ENCODE data around the gene COIL.
A peak's percentile ranks its signal among the peaks of the same experiment; 100 is the strongest.
"Not testable (repeated sequence)": the region's sequence is repeated elsewhere in the genome, so short reads cannot be mapped to it uniquely, and the experiment has no call there.

COIL gene

DNA sequence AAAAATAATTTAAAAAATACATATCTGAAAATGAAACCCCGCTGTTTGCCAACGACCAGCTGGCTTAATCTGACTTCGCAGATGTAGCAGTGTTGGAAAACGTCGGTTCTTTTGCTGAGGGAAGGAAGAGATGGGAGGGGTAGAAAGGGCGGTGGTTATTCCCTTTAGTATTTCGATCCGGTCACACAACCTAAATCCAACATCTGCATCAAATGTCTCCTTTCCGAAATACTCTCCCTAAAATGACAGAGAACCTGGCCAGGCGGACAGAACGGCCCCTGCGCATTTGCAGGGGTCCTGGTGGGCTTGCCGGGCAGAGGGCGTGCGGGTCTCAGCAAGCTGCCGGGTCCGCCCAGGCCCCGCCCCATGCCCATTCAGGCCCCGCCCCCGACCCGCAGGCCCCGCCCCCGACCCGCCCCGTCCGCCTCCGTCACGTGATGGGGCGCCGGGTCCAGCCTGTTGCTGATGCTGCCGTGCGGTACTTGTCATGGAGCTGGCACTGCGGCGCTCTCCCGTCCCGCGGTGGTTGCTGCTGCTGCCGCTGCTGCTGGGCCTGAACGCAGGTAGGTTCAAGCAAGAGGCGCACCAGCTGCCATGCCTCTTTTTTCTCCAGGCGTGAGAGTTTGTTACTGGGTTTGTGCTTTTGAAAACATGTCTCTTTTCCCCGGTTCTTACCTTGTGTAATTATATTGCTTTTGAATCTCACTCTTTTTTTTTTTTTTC lies 17.0 kb upstream of the COIL start, which contains the start of gene SCPEP1:
Gene SCPEP1 (plus strand): TSS at position 459 of the 723 bp plus-strand sequence. CDS start 29 bp downstream, at position 488.
- DNase-seq (ENCODE audit: low read depth) = peak; percentile 30

DNA sequence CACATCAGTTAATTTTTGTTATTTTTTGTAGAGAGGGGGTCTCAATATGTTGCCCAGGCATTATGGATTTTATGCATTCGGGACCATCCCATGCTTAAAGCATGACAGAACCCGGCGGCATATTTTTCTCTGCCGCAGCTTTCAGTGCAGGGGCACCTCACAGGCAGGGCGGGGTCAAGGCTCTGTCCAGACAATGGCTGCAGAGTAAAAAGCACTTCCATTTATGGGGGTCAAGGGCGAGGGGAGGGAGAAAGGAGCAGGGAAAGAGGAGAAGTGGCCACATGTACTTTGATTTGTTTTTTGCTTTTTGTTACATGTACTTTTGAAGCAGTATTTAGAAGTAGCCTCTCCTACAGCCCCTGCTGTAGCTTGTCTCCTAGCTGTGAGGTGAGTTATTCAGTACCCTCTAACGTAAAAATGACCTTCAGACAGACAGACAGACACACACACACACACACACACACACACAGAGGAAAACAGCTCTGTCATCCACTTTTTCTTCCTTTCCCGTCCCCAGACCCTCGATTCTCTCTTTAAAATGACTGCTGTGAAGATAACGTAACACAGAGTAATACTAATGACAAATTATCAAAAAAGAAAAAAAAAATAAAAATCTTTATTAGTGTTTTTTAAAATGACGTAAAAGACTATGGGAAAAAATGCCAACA lies 16.2 kb upstream of the COIL start:
- no peak for DNase-seq (ENCODE audit: low read depth)

DNA sequence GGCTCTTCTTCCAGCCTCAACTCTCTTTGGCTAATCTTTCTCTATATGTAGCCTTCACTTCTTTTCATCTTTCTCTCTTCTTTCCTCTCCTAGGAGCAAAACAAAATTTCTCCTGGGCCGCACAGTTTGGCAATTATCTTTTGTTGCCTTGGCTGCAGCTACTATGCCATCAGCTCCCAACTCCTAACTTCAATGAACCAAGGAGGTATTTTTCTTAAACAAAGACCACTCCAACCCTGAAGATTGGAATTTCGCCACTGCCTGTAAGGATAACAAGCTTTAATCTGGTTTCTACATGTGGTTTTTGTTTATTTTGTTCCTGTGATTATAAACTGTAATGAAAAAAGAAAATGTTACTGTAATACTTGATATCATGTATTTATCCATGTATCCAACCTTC lies 14.8 kb upstream of the COIL start:
- DNase-seq (ENCODE audit: low read depth) = no peak

DNA sequence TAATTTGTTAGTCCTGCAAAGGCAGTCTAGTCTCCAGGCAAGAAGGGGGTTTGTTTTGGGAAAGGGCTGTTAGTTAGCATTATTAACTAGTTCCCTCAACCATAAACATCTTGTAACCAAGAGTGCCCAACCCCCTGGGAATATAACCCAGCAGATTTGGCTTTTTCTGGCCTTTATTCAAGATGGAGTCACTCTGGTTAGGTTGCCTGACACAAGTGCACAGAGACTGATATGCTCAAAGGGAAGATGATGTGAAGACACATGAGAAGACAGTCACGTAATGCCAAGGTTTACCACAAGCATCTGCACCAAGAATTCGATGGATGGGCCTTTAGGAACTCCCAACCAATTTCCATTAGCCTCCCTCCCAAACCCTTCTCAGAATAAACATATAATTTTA lies 13.2 kb upstream of the COIL start:
- DNase-seq (ENCODE audit: low read depth) = no peak

DNA sequence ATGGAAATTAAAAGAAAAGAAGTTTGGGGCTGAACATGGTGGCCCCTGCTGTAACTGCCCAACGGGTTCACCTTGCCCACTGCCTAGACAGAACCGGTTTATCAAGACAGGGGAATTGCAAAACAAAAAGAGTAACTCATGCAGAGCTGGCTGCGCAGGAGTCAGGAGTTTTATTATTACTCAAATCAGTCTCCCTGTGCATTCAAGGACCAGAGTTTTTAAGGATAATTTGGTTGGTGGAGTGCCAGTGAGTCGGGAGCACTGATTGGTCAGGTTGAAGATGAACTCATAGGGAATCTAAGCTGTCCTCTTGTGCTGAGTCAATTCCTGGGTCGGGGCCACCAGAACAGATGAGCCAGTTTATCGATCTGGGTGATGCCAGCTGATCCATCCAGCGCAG lies 12.7 kb upstream of the COIL start:
- DNase-seq (ENCODE audit: low read depth) = no peak

DNA sequence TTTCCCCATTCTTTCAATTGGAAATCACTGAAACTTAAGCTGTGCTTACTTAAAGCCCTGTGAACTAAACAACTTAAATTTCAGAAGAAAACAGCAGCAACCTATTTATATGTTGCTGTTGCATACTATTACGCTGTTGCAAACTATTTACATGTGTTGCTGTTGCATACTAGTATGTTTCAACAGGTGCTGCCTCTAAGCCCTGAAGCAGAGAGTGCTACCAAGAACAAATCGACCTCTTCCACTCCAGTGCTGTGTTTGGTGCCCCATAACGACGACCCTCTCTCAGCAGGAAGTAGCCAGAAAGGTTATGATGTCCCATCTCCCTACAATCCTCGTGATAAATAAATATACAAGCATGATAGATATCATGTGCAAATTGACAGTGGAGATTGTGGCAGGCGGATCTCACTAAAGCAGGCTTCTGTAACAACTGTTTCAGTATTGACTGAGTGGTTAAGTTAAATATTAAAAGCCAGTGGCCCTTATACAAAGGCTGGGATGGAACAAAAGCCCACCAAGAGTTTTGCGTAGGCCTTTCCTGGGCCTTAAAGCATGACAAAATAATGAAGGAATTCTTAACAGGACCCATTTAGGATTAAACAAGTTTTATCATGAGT lies 11.4 kb upstream of the COIL start:
- no peak for DNase-seq (ENCODE audit: low read depth)

DNA sequence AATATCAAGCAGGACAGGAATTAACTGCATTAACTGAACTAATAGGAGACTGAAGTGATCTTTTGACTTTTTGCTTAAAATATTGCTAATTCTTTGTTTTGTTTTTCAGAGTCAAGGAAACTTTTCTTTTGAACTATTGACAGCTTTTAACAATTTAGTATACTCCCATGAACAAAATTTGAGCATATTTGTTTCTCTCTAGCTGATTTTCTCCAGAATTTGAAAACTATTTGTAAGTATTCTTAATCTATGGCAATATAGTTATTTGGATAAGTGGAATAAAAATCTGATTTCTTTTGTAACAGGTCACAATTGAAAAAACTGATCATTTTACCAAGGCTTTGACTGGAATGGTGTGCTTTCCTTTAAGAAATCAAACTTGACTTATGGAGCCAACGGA lies 10.1 kb upstream of the COIL start:
- no peak for DNase-seq (ENCODE audit: low read depth)

DNA sequence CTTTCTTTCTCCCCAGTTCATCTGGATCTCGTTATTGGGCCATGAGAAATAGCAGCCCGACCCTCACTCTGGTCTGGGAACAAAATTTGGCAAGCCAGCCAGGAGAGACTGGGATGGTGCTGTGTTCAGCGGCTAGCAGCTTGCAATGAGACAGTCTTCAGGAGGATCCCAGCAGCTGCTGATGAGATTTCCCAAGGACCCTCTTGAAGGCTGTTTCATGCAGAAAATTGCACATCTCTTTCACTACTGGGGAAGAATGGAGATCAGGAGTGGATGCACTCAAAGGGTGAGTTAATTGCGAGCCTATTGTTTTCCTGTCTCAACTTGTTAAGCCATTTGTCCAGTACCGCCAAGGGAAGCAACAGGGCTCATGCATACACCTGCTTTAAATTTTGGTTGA lies 5.5 kb upstream of the COIL start:
- no peak for DNase-seq (ENCODE audit: low read depth)

DNA sequence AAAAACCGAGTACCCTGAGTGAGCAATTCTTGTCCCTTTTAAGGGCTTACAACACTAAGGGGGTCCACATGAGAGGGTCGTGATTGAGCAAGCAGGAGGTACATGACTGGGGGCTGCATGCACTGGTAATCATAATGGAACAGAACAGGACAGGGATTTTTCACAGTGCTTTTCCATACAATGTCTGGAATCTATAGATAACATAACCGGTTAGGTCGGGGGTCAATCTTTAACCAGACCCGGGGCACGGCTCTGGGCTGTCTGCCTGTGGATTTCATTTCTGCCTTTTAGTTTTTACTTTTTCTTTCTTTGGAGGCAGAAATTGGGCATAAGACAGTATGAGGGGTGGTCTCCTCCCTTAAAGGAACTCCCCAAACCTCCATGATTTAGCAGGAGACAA lies 4.8 kb upstream of the COIL start:
- not testable (repeated sequence) for DNase-seq (ENCODE audit: low read depth)

DNA sequence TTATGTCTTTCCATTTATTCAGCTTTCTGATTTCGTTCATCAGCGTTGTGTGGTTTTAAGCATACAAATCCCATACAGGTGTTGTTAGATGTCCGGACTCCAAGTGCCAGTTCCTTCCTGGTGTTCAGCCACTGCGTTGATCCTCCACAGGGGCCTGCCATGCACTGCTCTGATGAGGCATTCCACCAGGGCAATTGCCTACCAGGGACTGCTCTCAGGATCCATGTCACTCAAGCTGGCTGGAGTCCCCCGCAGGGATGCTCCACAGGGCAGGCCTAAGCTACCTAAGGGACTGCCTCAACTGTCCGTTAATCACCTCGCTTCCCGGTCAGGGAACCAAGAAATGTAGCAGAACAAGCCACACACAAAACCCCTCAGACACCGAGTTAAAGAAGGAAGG lies 4.4 kb upstream of the COIL start:
- DNase-seq (ENCODE audit: low read depth) = not testable (repeated sequence)

DNA sequence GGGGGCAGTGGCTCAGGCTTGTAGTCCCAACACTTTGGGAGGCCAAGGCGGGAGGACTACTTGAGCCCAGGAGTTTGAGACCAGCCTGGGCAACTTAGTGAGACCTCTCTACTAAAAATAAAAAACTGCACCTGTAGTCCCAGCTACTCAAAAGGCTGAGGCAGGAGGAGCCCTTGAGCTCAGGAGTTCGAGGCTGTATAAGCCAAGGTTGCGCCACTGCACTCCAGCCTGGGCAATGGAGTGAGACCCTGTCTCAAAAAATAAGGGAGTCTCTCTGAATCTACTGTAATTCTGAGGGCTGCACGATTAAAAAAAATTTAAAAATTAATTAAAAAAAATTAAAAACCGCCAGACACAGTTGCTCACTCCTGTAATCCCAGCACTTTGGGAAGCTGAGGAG lies 3.9 kb downstream of the COIL start:
- no peak for DNase-seq (ENCODE audit: low read depth)

DNA sequence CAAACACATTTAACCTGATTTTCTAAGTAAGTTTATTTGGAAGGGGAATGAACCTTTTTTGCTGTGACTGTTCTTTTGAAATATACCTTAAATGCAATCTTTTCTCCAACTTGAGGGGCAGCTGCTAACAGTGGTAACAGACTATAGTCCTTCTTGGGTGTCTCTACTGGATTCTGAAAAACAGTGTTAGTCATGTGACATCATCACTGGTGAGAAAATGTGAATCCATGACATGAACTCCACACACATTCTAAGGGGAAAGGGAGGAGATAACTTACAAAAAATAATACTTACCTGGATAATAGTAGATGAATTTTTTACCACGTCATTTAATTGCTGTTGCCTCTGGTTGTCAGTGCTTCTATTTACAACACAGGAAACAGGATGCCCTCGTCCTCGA lies 11.3 kb downstream of the COIL start:
- DNase-seq (ENCODE audit: low read depth) = no peak

DNA sequence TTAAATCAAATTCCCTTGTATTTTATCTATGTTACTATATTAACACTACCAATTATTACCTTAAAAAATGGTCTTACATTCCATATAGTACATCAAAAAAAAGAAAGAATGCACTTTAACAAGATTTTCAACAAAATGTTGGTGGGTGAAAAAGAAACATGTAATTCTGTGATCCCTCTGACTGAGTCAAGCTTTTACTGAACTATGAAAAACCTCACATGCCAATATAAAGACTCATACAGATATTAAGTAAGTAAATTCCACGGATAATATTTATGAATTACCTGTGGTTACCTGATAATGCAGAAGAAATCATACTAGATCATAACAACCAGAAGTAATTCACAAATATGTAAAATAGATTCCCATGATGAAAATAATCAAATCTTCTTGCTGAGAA lies 12.4 kb downstream of the COIL start:
- no peak for DNase-seq (ENCODE audit: low read depth)

DNA sequence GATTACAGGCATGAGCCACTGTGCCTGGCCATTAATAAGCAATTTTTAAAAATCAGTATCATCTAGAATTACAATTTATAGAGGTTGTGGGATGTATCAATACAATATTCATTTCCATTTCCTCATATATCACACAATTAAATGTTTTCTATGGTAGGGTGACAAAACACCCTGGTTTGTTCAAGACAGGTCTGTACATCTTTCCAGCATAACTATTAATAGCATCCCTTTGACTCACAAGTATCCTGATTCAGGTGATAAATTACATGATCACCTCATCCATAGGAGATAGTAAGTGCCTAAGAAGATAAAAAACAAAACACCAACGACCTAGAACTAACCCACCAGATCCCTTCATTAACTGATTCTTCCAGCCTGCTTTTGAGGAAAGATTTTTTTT lies 13.1 kb downstream of the COIL start:
- DNase-seq (ENCODE audit: low read depth) = no peak

DNA sequence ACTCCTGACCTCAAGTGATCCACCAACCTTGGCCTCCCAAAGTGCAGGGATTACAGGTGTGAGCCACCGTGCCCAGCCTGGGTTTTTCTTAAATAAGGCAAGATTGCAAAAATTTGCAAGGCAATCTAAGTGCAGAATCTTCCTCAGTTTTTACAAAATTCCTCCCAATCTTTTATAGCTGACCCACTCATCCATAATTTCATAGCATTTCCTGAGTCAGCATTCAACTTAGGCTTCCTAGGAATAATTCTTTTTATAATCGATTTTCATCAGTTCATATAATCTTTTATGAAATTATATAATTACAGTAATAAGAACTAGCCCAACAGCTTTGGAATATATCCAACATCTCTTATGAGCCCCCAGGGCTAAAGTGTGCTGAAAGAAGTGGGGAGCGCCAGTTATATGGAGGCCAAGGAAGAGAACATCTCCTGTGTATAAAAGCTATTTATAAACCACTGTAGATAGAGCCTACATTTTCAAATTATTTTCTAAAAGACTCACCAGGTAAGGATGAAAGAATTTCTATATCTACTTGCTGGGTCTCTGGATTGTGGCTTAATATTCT lies 14.8 kb downstream of the COIL start:
- DNase-seq (ENCODE audit: low read depth) = no peak

DNA sequence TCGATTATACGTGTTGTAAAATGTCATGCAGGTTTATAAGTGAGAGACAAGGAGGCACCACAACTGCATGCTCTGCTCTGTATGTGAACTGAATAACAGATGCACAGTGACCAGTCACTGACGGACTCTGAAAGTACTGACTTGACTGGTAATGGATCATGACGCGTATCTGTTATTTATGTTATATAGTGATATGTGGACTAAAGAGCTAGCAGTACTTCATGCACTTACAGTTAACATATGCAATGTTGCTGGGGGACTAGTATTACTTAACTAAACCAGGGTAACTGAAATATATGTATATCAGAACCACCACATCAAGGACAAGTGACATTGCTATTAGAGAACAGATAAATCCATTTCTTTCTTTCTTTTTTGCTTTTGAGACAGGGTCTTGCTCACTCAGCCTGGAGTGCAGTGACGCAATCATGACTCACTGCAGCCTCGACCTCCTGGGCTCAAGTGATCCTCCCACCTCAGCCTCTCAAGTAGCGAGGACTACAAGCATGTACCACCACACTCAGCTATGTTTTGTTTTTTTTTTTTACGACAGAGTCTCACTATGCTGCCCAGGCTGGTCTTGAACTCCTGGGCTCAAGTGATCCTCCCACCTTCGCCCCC lies 17.2 kb downstream of the COIL start:
- no peak for DNase-seq (ENCODE audit: low read depth)

DNA sequence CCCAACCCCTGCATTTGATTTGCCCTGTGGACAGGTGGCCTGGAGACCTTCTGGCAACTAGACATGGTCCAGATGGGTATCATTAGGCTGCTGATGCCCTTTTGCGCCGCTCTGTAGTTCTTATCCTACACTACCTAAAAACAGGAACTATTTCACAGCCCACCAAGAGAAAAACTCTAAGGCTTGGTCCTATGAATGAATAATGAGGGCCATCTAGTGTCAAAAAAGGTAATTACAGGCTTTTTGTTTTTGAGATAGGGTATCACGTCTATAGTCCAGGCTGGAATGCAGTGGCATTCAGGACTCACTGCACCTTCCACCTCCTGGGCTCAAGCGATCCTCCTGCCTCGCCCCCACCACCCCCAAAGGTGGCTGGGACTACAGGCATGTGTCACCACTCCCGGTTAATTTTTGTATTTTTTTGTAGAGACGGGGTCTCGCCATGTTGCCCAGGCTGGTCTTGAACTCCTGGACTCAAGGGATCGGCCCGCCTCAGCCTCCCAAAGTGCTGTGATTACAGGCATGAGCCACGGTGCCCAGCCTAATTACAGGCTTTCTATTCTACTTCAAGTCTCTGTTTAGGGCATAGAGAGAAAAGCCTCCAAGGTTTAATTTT lies 20.9 kb downstream of the COIL start:
- no peak for DNase-seq (ENCODE audit: low read depth)

DNA sequence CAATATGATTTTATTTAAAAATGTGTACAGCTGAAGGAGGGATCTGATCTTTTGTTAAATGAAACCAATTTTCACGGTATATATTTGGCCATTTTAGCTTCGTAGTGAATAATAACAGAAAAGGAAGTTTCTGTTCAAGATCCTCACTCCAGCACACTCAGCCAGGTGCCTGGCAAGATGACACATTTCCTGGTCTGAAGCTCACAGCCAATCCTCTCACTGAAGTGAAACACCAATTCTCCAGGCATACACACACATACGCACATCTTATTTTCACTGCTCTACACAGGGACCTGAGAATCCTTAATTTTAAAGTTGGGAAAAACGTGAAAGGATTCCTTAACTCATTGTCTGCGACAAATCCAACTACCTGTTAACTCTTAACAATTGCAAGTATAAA lies 22.6 kb downstream of the COIL start:
- DNase-seq (ENCODE audit: low read depth) = not testable (repeated sequence)

DNA sequence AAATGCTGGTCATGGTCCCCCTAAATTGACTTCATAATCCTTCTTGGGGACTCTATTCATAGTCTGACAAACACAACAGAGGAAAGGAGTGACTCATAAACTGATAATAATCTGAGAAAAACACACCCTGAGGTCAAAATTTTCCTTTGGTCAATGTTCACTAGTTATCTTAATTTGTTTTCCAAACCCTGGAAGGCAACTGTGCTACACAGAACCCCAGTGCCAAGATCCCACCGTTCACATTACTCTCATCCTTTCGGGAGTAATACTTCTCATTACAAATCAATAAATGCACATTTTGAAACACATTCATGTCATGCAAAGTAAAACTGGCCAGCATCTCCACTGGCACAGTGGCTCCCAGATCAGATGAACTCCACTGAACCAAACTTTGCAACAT lies 23.2 kb downstream of the COIL start:
- DNase-seq (ENCODE audit: low read depth) = no peak

DNA sequence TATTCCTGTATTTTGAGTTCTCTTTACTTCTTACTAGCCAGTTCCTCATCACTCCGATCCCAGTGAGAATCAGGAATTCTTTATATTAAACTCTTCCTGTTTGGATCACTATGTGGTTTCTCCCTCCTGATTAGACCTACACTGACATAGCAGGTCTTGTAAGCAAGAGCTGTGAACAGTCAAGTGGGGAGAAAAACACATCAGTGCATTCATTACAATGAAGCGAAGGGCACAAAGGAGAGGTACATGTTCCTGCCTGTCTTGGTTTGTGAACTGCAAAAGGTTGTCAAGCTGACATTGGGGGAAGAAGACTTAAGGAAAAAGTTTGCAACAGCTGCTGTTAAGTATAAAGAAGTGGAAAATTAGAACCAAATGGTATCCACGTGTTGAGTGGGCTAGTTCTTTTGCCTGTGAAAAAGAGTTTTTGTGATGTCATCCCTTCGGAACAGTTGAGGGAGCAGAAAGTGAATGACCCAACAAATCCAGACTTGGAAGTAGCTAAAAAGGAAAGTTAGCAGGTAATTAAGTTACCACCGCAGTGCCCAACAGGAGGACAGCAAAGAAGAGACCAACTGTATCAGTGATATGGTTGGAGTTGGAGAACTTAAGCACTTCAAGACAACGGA lies 24.0 kb downstream of the COIL start:
- no peak for DNase-seq (ENCODE audit: low read depth)

DNA sequence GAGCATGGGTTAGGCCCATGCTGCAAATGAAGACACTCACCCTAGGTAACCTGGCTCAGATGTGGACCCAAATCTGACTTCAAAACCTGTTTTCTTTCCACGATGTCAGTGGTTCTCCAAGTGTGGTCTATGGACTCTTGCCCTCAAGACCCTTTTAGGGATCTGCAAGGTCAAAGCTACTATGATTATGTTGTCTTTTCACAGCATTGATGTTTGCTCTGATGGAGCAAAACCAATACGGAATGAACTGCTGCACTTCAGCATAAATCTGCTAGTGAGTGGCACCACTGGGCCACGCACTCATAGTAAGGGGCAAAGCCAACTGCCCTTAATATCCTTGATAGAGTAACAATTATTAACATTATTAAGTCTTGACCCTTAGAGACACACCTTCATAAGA lies 25.4 kb downstream of the COIL start:
- no peak for DNase-seq (ENCODE audit: low read depth)

DNA sequence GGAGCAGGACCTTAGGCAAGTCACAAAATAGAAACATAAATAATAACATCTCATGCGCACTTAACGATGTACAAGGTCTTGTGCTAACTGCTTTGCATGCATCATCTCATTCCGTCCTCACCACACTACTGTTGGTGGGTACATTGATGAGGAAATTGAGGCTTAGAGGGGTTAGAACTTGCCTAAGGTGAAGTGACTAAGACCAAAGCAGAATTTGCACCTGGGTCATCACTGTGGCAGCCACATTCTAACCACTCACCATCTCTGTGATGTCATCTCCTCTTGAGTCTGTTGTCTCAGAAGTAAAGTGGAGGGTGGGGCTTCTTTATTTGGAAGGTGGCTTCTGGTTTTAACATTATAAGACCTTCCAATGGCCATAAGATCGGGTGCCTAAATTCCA lies 26.6 kb downstream of the COIL start:
- no peak for DNase-seq (ENCODE audit: low read depth)

All from HS-27A (cell line).